ENCODE measurements around the gene MAPKAP1. TPM values are rescaled to one million over a fixed set of nuclear protein-coding genes. Genes with fewer than 3 reads are reported as not detected.

Gene MAPKAP1
- total RNA-seq, 1 experiment from 2014 or later: 55.5 TPM

DNA sequence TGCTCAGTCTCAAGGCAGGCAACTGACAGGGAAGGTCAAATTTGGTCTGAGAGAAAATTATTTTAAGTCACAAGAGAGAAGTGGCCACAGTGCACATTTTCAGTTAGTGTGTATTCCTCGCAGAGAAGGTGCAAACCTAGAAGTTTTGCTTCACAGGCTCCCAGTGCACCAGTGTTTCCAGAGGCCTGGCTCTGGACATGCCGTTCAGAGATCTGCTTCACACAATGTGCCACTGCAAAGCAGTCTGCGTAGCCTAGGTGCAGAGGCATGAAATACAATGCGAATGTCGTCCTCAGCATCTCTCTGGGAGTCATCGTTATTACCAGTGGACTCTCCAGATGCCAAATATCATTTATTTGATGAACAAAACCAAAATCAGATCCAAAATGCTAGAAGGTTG, 147.8 kb downstream of the MAPKAP1 start:
- intact Hi-C loops (cut with micrococcal nuclease; ENCODE audit: unreplicated experiment): loop anchor here (5.0 kb wide), 1 partner anchor 73 kb away; no protein-coding TSS in a partner anchor
- TF ChIP-seq, protein P1, sequence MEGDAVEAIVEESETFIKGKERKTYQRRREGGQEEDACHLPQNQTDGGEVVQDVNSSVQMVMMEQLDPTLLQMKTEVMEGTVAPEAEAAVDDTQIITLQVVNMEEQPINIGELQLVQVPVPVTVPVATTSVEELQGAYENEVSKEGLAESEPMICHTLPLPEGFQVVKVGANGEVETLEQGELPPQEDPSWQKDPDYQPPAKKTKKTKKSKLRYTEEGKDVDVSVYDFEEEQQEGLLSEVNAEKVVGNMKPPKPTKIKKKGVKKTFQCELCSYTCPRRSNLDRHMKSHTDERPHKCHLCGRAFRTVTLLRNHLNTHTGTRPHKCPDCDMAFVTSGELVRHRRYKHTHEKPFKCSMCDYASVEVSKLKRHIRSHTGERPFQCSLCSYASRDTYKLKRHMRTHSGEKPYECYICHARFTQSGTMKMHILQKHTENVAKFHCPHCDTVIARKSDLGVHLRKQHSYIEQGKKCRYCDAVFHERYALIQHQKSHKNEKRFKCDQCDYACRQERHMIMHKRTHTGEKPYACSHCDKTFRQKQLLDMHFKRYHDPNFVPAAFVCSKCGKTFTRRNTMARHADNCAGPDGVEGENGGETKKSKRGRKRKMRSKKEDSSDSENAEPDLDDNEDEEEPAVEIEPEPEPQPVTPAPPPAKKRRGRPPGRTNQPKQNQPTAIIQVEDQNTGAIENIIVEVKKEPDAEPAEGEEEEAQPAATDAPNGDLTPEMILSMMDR (IDR thresholded peaks at IDR 0.05; ENCODE audit: unreplicated experiment): no peak
- H3K27me3 Mint-ChIP-seq (ENCODE audit: unreplicated experiment): no peaks in the 10 kb centered on the region
- peaks cover 4% of the 10 kb centered on the region for H3K36me3 Mint-ChIP-seq (ENCODE audit: insufficient read depth, unreplicated experiment)
- no peaks in the 10 kb centered on the region for H3K4me1 Mint-ChIP-seq (ENCODE audit: low read depth, unreplicated experiment)
- DNase-seq: no peak
- no TSS peak for BruUV-seq (replicated peaks)
- no peak overlapping the region for H3K27ac Mint-ChIP-seq (ENCODE audit: unreplicated experiment)
- H3K9me3 Mint-ChIP-seq (ENCODE audit: low read depth, unreplicated experiment): no peaks in the 10 kb centered on the region
- CTCF ChIA-PET: interaction anchor here (0.7 to 1.1 kb wide), 3 partner anchors 148 to 187 kb away, joined by 3 to 4 read pairs (median 4); partner anchors contain the start of gene MAPKAP1
- no peak overlapping the region for H3K4me3 Mint-ChIP-seq (ENCODE audit: low read depth, unreplicated experiment)

DNA sequence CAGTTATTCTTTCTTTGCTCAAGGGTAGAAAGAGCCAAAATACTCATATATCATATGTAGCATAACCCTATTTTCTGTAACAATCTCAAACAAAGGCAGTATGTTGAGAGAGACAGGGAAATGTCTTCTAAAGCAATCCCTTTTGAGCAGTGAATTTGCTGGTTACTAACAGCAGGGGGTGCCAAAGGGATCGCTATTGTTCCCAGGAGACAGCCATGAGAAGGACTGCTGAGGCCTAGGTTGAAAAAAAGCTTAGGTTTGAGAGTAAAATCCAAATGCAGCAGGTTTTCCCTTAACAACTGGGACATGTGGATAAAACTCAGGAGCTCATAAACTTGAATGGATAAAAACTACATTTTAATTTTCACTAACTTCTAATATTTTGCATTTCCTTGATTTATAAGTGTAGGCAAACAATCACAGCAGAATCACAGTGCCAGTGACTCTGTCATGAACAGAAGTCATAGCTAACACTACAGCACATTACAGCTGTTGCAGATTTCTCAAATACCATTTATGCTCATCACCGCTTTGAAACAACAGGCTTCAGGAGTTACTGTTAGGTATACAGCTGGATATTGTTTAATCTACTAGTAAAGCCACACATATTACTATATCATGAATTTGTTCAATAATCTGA, 148.4 kb downstream of the MAPKAP1 start:
- CTCF ChIA-PET: interaction anchor here (0.7 to 1.1 kb wide), 3 partner anchors 149 to 187 kb away, joined by 3 to 4 read pairs (median 4); partner anchors contain the start of gene MAPKAP1
- BruUV-seq (replicated peaks): no TSS peak
- no peaks in the 10 kb centered on the region for H3K27me3 Mint-ChIP-seq (ENCODE audit: unreplicated experiment)
- no peaks in the 10 kb centered on the region for H3K4me1 Mint-ChIP-seq (ENCODE audit: low read depth, unreplicated experiment)
- H3K9me3 Mint-ChIP-seq (ENCODE audit: low read depth, unreplicated experiment): no peaks in the 10 kb centered on the region
- TF ChIP-seq, protein P1 (IDR thresholded peaks at IDR 0.05; ENCODE audit: unreplicated experiment): peak; percentile 41
- peaks cover 4% of the 10 kb centered on the region for H3K36me3 Mint-ChIP-seq (ENCODE audit: insufficient read depth, unreplicated experiment)
- DNase-seq: peak; percentile 51
- H3K4me3 Mint-ChIP-seq (ENCODE audit: low read depth, unreplicated experiment): no peak overlapping the region
- intact Hi-C loops (cut with micrococcal nuclease; ENCODE audit: unreplicated experiment): loop anchor here (5.0 kb wide), 1 partner anchor 74 kb away; no protein-coding TSS in a partner anchor
- H3K27ac Mint-ChIP-seq (ENCODE audit: unreplicated experiment): no peak overlapping the region

DNA sequence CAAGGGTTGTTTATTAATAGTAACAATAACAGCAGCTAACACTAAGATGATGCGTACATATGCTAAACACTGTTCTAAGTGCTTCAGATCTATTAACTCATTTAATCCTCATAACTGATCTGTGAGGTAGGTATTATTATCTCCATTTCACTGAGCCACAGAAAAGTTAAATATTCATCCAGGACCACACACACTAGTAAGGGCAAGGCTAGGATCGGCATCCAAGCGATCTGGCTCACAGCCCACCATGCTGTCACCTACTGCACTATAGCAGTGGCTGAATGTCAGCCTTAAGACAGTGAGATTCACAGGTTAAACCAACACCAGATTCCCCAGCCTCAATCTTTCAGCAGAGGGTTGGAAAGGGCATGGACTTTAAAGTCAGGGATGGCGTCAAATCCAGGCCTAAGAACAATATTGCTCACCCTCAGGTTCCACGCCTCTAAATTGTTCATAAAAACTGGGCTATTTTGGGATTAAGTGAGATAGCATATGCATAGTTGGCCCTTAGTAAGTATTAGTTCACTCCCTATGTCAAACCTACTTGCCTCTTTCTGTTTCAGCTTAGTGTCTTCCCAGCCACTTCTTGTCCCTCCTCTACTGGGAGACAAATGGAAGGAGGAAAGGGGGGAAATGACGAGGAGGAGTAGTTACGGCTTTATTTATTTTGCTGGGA, 150.8 kb downstream of the MAPKAP1 start:
- TF ChIP-seq, protein P1 (IDR thresholded peaks at IDR 0.05; ENCODE audit: unreplicated experiment): no peak
- H3K4me3 Mint-ChIP-seq (ENCODE audit: low read depth, unreplicated experiment): no peak overlapping the region
- H3K9me3 Mint-ChIP-seq (ENCODE audit: low read depth, unreplicated experiment): no peaks in the 10 kb centered on the region
- no peaks in the 10 kb centered on the region for H3K4me1 Mint-ChIP-seq (ENCODE audit: low read depth, unreplicated experiment)
- peaks cover 4% of the 10 kb centered on the region for H3K36me3 Mint-ChIP-seq (ENCODE audit: insufficient read depth, unreplicated experiment)
- H3K27ac Mint-ChIP-seq (ENCODE audit: unreplicated experiment): no peak overlapping the region
- CTCF ChIA-PET: no interaction called here
- no TSS peak for BruUV-seq (replicated peaks)
- no peaks in the 10 kb centered on the region for H3K27me3 Mint-ChIP-seq (ENCODE audit: unreplicated experiment)
- intact Hi-C loops (cut with micrococcal nuclease; ENCODE audit: unreplicated experiment): loop anchor here (5.0 kb wide), 1 partner anchor 76 kb away; no protein-coding TSS in a partner anchor
- no peak for DNase-seq

DNA sequence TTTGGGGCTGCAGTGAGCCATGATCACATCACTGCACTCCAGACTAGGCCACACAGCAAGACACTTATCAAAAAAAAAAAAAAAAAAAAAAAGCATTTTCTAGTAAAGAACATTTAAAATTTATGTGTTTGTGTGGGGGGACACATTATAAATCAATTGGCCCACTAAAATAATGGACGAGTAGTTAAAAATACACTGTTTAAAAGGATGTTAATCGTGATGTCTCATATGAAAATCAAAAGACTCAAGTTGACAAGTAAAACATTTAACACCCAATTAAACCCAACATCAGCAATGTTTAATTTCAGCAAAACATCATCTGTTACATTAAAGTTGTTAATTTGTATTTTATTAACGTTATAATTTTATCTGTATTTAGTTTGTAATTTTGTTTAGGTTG, 152.3 kb downstream of the MAPKAP1 start:
- no peak for DNase-seq
- no peak overlapping the region for H3K4me3 Mint-ChIP-seq (ENCODE audit: low read depth, unreplicated experiment)
- no TSS peak for BruUV-seq (replicated peaks)
- TF ChIP-seq, protein P1 (IDR thresholded peaks at IDR 0.05; ENCODE audit: unreplicated experiment): no peak
- peaks cover 6% of the 10 kb centered on the region for H3K4me1 Mint-ChIP-seq (ENCODE audit: low read depth, unreplicated experiment)
- peaks cover 4% of the 10 kb centered on the region for H3K36me3 Mint-ChIP-seq (ENCODE audit: insufficient read depth, unreplicated experiment)
- no peaks in the 10 kb centered on the region for H3K9me3 Mint-ChIP-seq (ENCODE audit: low read depth, unreplicated experiment)
- CTCF ChIA-PET: no interaction called here
- intact Hi-C loops (cut with micrococcal nuclease; ENCODE audit: unreplicated experiment): loop anchor here (5.0 kb wide), 1 partner anchor 78 kb away; no protein-coding TSS in a partner anchor
- H3K27ac Mint-ChIP-seq (ENCODE audit: unreplicated experiment): no peak overlapping the region
- H3K27me3 Mint-ChIP-seq (ENCODE audit: unreplicated experiment): no peaks in the 10 kb centered on the region

All from Calu3 (cell line).